Stimulated activated CD4-positive, alpha-beta T cell treated with anti-CD3 and anti-CD28 coated beads, Interleukin-1b, Interleukin-23, amount 100 ng/mL, for 4 hours (primary cell): ENCODE results near the gene SP2.

Source experiments
- DNase-seq, 2 donors: peaks; one replicate each; pipeline ENCODE4 v3.0.0-alpha.2; 2020; ENCODE audit warnings: low read depth in 2 of 2

The SP2 gene

DNA sequence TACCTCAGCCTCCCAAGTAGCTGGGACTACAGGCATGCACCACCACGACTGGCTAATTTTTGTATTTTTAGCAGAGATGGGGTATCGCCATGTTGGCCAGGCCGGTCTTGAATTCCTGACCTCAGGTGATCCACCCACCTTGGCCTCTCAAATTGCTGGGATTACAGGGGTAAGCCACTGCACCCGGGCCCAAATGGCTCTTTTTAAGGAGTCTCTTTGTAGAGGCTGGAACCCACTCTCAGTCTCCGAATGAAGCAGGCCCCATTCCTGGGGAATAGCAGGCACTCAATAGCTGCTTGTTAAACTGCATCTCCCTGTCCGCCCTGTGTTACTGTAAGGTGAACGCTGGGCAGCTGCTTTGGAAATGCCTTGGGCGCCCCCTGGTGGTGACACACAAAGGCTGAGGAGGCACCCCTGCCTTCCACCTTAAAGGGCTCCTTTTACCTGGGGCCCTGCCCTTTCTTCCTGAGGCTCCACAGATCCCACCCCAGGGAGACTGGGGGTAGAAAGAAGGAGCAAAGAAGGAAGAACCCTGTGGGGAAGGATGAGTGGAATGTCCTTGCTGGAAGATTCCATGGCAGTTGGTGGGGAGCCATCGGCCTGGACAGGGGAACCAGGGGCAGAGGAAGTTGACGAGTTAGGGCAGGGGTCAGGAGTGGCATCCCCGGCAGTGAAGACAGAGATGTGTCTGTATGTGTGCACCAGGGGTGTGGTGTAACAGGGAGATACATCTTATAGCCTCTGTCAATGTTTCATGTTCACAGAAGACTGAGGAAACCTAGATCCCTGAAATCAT lies 6.1 kb upstream of the SP2 start:
- peak; percentile 94 to 96 for DNase-seq

DNA sequence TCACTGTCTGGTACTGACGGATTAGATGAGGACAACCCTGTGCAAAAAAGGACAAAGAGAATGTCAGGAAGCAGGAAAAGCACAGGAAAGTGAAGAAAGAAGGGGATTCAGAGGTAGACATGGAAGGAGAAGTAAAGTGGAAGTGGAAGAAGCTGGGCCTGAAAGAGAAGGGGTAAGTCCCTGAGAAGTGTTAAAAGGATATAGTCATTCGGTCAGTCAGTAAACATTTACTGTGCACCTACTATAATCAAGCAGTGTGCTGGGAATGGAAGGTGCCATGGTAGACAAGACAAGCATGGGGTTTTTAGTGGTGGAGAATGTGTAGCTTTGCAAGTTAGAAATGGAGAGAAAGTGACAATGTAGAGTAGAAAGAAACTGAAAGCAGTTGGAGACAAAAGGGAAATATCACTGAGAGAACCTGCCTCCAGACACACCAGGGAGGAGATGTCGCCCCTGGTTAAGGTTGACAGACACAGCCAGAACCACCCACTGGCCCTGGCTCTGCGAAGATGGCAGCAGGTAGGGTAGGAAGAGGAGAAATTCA lies 4.4 kb upstream of the SP2 start:
- no peak for DNase-seq

DNA sequence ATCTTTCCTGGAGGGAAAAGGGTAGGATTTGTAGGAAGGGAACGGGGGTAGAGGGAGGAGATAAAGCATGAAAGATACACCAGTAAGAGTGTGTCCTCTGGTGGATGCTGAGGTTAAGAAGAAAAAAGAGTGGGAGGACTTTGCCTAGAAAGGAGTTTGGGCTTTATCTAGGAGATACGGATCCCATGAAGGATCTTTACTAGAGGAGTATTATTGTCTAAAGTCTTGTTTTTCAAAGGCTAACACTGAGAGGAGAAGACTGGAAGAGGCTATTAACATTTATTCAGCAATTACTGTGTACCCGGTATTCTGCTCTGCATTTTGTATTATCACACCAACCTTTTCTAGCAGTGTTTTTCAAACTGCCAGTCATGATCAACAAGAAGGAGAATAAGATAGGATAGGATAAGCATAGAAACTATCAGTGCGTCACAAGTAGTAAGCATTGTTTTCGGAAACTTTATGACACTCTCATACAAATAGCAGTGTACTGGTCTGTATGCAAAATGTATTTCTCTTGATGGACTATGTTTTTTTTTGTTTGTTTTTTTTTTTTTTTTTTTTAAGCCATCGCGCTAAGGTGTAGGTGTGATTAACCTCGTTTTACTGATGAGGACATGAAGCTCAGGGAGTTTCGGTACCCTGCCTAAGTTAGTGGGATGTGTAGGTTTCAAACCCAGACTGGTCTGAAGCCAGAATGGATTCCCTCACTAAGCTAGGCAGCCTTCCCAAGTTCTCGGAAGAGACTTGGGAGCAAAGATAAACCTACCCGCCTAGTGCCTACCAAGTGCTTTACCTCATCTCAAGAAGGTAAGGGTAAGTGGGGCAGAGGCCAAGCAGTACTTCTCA lies 1.3 kb upstream of the SP2 start:
- DNase-seq = no peak

DNA sequence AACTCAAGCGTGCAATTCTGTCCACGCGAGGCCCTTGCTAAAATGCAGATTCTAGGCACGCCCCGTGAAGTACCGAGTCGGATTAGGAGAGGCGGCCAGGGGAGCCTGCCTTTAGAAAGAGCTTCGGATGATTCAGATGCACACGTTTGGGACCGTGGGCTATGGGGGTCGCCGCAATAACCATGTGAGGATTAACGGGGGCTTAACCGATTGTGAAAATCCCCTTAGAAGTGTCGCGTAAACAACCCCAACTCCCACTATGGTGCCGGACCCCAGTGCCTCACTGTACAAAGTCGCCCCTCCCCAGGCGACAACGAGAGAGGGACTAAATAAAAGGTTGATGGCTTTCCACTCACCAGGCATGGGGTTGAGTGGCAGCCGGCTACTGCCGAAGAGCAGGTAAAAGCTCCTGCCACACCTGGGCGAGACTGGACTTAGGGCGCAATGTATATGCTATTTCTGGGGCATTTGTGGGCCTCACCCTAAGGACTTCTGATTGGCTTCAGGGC lies 635 bp upstream of the SP2 start:
- DNase-seq = no peak

DNA sequence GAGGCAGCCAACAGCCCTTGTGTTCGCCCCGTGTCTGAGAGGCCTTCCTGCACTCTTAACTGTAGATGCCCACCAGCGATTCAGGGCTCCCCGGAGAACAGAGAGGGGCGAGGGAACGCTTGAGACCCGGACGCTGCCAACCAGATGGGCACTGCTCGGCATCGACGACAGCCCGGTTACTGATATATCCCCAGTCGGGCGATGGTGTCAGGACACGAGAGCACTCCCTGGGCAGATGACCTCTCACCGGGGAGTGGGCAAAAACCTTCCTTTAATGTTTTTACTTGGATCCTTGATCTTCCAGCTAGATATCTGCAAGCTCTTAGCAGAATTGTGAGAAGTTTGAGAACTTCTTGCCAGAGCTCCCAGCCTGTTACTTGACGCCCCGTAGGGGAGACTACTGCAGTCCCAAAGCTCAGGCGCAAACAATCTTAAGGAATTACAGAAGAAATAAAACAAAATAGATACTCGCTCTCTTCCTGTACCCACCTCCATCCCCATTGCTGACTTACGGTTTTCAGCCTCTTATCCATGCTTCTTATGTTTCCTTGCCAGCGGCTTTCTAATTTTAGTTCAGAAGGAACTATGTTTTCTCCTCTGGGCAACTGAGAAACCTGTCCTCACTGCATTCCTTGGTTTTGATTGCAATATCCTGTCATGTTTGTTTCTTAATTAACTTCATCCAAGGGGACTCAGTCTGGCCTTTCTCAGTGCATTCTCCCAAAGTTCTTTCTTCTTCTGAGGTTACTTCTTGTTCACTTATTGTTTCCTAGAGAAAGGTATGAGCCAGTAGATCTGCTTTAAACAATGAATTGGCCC lies 845 bp downstream of the SP2 start:
- no peak for DNase-seq

DNA sequence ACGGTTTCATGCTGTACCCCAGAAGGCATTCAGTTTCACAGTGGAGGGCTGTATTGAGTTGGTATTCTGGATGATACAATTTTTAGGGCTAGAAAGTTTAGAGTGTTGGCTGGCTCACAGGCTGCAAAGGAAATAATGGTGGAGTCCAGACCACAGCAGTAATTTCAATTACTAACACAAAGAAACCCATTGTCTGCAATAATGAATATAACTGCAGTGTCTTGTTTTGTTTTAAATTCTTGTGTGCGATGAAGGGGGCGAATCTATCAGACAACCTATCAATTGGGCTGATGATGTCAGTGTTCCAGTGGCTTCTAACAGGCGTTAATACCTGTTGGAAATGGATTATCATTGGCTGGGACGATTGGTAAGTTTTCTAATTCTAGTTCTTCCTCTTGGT lies 1.5 kb downstream of the SP2 start:
- no peak for DNase-seq

DNA sequence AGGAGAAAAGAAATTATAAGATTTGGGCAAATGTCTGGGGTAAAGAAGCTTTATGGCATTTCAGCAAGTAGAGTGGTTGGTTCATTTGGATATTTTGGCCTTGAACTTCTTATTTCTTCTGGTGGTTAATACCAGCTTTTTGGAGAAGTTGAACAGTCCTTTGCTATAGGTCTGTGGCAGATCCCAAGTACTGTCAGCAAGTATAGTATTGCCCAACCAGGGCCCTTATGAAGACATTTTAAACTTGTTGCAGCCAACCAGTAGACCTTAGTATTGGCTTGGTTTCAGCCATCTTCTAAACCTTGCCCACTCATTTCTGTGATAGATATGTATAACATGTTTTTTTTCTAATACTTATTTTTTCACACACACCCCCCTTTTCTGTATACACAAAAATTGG lies 2.2 kb downstream of the SP2 start:
- no peak for DNase-seq

DNA sequence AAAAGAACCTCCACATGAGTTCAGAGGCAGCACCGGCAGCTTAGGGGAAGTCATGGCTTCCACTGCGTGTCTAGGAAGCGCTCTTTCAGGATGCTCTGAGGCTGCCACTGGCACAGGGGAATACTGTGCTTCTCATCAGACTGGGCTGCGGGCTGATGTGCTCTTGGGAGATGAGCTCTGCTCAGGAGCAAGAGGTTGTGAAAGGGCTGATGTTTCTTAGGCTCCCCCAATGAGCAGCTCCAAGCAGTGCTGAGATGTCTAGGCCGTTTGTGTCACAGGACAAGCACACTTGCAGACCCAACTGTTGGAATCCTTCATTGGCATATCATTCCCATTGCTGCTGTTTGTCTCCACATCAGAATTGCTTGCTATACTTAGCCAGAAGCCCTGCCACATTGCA lies 3.6 kb downstream of the SP2 start:
- DNase-seq = no peak

DNA sequence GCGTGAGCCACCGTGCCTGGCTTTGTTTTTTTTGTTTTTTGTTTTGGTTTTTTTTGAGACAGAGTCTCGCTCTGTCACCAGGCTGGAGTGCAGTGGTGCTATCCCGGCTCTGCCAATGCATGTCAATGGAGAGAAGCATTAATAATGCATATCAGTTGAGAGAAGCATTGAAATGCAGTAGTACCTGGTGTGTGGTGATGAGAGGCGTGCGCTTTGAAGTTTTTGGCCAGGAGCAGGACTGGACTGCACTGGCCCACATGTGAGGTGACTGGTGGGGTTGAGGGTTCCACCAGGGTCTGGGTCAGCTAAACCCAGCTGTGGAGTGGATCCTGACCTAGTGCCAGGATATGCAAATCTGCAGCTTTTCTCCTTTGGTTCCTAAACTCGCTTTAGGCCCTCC lies 5.4 kb downstream of the SP2 start:
- DNase-seq = no peak

DNA sequence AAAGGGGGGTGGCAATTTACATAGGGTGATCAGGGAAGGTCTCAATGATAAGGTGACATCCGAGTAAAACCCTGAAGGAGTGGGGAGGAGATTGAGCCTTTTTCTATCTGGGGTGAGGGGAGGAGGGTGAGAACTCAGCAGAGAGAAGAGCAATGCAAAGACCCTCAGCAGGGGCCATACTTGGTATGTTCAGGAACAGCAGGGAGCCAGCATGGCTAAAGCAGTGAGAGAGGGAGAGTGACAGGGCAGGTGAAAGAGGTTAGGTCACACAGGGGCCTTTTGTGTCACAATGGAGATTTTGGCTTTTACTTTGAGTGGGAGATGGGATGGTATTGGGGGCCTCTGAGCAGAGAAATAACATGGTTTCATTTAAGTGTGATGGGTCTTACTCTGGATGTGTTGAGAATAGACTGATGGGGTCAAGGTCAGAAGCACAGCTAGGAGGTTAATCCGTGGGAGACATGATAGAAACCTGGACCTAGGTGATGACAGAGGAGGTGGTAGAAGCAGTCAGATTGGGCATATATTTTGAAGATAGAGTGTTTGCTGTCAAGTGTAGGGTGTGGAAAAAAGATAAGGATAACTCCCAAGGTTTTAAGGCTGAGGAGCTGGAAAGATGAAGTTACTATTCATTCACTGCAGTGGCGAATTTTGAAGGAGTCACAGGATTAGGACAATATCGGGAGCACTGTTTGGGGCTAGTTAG lies 6.2 kb downstream of the SP2 start:
- no peak for DNase-seq

DNA sequence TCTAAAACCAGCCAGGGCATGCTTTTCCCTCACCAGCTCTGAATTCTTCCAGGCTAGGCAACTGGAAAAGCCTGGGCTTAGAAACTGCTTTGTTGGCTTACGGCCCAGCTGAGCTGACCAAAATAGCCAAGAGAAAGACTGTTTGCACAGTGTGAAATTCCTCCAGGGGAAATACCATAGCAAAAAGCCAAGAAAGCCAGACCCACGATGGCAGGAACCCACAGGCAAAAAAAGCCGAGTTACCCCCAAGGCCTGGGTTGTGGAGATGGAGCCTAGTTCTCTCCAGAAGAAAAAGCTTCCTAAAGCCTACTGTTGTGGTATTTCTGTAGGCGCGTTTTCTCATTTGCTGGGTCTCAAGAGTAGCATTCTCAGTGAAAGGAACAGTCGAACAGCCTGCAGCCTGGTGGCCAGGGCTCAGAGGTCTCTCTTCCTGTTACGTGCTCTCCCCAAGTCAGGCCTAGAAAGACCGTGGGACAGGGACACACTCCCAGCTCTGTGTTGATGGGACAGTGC lies 9.2 kb downstream of the SP2 start:
- DNase-seq = no peak

DNA sequence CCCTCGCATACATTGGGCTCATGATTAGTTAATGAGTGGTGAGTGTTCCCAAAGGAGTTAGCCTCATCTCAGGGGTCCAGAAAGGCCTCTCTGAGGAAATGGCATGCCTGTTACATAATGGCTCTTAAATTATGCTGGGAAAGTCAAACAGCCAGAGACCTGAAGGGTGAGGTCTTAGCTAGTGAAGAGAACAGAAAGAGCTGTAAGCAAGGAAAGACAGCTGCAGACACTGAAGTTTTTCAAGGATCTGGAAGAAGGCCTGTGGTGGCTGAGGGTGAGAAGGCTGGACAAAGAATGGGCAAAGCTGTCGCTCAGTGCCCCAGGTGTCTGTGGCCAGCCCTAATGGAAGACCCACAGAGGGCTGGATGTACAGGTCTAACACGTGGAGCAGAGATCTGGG lies 10.4 kb downstream of the SP2 start:
- no peak for DNase-seq

DNA sequence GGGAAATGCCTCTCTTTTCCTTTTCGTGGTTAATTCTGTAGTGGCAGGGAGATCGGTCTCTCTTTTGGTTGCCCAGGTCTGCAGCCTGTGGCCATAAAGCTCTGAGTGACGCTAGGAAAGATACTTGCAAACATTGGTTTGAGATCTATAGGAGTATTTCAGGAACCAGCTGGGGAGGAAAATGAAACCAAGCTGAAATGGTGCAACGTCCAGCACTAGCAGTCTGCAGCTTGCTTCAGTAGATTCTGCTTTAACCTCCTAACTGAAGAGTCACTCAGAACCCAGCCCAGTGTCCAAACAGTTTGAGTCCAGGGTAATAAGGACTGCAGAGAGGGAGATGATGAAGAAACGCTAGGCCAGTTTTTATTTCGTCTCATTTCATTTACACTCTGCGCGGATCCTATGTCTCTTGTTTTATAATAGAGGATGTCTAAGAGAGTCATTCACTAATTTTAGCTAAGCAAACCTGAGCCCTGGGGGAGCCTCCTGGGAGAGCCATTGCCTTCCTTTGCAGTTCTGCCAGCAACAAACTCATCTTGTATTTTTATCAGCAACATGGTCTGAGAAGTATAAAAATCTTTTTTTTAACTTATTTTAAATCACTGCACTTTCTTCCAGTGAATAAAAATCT lies 12.0 kb downstream of the SP2 start:
- DNase-seq = no peak

DNA sequence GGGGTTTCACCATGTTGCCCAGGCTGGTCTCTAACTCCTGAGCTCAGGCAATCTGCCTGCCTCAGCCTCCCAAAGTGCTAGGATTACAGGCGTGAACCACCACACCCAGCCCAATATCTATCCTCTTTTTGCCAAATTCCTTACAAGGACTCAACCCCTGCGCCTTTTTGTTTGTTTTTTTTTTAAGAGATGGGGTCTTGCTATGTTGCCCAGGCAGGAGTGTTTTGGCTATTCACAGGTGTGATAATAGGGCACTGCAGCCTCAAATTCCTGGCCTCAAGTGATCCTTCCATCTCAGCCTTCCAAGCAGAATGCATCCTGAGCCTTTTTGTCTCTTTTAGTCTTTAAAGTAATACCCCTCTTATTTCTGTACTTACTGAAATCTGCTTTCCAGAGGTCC lies 17.0 kb downstream of the SP2 start:
- no peak for DNase-seq

DNA sequence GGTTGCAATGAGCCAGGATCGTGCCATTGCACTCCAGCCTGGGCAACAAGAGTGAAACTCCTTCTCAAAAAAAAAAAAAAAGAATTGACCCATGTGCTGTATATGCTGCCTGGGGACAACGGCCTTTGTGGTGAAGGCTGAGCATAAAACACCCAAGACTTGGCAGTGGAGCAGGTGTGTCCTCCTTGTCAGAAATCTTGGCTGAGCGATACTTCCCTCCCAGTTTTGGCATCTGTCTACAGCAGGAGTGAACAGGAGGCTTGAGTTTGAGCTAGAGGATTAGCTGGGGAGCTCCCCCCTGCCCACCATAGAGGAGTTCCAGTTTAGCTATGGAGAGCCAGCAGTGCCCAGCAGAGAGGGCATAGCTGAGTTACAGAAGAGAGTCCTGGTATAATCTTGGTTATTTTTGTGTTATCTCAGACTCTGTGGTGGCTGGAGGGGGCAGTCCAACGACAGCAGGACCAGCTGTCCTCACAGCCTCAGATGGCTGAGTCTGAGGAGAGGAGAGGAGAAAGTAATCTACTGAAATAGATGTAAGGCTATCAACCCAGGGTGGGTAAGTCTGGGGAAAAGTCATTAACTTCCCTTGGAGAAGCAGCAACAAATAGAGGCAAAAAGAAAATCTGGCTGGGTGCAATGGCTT lies 18.4 kb downstream of the SP2 start:
- DNase-seq = no peak

DNA sequence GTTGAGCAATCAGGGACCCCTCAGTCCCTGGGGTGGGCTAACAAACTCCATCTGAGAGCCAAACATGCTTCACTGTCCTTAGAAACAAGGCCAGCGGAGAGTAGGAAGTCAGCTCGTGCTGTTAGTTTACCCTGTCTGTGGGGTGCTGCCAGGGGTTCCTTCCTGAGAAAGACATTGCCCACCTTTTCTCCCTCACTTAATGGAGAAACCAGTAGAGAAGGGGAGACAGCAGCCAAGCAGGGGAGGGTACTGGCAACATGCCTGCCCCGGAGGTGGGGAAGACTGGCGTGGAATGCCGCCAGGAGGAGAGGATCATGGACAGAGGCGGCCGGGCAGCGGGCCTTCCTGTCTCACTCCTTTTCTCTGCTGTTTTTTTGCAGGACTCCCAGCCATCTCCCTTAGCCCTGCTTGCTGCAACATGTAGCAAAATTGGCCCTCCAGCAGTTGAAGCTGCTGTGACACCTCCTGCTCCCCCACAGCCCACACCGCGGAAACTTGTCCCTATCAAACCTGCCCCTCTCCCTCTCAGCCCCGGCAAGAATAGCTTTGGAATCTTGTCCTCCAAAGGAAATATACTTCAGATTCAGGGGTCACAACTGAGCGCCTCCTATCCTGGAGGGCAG lies 19.9 kb downstream of the SP2 start:
- no peak for DNase-seq

DNA sequence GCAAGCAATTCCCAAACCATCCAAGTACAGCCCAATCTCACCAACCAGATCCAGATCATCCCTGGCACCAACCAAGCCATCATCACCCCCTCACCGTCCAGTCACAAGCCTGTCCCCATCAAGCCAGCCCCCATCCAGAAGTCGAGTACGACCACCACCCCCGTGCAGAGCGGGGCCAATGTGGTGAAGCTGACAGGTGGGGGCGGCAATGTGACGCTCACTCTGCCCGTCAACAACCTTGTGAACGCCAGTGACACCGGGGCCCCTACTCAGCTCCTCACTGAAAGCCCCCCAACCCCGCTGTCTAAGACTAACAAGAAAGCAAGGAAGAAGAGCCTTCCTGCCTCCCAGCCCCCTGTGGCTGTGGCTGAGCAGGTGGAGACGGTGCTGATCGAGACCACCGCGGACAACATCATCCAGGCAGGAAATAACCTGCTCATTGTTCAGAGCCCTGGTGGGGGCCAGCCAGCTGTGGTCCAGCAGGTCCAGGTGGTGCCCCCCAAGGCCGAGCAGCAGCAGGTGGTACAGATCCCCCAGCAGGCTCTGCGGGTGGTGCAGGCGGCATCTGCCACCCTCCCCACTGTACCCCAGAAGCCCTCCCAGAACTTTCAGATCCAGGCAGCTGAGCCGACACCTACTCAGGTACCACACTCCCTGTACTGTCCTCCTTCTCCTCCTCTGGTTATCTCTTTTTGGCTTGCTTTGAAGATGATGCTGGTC lies 20.6 kb downstream of the SP2 start:
- no peak for DNase-seq

DNA sequence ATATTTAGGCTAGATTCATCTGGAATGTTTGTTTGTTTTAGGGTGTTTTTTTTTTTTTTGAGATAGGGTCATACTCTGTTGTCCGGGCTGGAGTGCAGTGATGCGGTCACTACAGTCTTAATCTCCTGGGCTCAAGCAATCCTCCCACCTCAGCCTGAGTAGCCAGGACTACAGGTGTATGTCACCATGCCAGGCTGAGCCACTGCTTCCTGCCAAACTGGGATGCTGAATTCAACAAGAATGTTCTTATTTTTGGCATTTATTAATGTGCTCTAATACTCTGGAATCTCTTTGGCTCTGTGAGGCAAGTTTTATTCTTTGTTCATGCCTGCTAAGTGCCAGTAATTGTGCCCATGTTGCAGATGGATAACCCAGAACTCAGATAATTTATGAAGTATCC lies 21.5 kb downstream of the SP2 start:
- no peak for DNase-seq

DNA sequence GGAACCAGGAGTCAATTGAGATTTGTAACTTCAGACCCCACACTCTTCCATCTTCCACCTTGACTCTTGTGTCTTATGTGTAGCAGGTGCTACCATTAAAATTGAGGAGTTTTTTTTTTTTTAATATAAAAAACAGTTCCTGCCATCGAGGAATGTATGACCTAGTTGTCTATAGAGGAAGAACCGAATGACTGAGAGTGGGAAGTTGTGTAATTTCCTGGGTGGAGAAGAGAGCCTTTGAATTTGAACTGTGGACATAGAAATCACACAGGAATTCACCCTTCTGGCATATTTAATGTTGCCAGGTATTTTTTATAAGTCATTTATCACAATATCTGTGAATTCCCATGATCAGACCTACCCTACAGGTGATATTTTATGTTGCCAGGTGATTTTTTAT lies 22.0 kb downstream of the SP2 start:
- no peak for DNase-seq
